NB4 (cell line): Measurements from ENCODE around the gene HSPG2.

Experiments
- MYC ChIP-seq: IDR thresholded peaks from 2 replicates; pipeline ENCODE4 v1.6.1; 2011; ENCODE audit warnings: low read depth, low read length
- POLR2A ChIP-seq: IDR thresholded peaks from 2 replicates; pipeline ENCODE4 v1.6.1; 2011; ENCODE audit warnings: mild to moderate bottlenecking; ENCODE audit not compliant: insufficient read length; ENCODE audit errors: extremely low read depth
- TF ChIP-seq, protein P1 (sequence below): IDR thresholded peaks from 2 replicates; pipeline ENCODE4 v1.6.1; 2011; ENCODE audit warnings: low read depth, low read length
- TF ChIP-seq, protein P2 (sequence below): IDR thresholded peaks from one replicate; pipeline ENCODE4 v1.5.1; 2012; ENCODE audit warnings: low read depth, low read length

DNA sequence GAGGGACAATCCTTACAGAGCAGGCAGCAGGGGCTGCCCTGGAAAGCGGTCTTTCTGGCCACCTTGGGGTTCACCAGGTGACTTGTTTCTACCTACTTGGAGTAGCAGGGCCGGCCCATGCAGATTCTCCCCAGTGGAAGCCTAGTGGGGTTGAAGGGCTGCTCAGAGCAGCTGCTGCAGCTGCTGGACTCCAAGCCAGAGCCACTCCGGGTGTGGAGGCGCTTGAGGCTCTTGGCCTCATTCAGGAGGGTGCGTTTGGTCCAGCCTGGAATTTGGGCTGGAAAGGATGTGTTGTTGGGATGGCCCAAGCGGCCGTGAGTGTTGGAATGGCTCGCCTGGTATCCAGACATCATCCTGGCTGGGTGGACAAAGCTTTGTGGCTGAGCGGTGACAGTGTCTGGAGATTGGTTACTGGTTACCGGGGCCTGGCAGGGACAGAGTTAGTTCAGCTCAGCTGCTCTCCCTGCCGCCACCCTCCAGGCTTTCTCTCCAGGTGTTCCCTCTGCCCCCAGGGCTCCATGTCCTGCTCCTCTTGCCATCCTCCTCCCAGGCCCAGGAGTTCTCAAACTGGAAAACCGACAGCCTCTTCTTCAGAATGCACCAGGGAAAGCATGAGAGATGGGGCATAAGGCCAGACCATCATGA, 14.2 kb upstream of the HSPG2 start:
- TF ChIP-seq POLR2A (no peak), MYC (no peak)
- TF ChIP-seq, protein P1, sequence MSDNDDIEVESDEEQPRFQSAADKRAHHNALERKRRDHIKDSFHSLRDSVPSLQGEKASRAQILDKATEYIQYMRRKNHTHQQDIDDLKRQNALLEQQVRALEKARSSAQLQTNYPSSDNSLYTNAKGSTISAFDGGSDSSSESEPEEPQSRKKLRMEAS: no peak
- TF ChIP-seq, protein P2, sequence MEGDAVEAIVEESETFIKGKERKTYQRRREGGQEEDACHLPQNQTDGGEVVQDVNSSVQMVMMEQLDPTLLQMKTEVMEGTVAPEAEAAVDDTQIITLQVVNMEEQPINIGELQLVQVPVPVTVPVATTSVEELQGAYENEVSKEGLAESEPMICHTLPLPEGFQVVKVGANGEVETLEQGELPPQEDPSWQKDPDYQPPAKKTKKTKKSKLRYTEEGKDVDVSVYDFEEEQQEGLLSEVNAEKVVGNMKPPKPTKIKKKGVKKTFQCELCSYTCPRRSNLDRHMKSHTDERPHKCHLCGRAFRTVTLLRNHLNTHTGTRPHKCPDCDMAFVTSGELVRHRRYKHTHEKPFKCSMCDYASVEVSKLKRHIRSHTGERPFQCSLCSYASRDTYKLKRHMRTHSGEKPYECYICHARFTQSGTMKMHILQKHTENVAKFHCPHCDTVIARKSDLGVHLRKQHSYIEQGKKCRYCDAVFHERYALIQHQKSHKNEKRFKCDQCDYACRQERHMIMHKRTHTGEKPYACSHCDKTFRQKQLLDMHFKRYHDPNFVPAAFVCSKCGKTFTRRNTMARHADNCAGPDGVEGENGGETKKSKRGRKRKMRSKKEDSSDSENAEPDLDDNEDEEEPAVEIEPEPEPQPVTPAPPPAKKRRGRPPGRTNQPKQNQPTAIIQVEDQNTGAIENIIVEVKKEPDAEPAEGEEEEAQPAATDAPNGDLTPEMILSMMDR: no peak
